Stomach (tissue), 4 donors: ENCODE data around the gene LRP1B.

Experiments used
- POLR2AphosphoS5 ChIP-seq, 3 donors: sonication (generic); formaldehyde crosslinking; IDR thresholded peaks; one replicate each; pipeline ENCODE4 v1.6.1; 2016; ENCODE audit warnings: antibody characterized with exemption in 3 of 3
- TF ChIP-seq, protein P1 (sequence below), 7 experiments: fragments of 450-650 bp in 4 of 7; fragments of 200-600 bp in 3 of 7; sonication (generic) in 3 of 7; IDR thresholded peaks; one replicate each; pipeline ENCODE4 v1.5.1; 2016 to 2019; ENCODE audit warnings: antibody characterized with exemption in 7 of 7, control low read depth in 2 of 7, mild to moderate bottlenecking in 1 of 7

DNA sequence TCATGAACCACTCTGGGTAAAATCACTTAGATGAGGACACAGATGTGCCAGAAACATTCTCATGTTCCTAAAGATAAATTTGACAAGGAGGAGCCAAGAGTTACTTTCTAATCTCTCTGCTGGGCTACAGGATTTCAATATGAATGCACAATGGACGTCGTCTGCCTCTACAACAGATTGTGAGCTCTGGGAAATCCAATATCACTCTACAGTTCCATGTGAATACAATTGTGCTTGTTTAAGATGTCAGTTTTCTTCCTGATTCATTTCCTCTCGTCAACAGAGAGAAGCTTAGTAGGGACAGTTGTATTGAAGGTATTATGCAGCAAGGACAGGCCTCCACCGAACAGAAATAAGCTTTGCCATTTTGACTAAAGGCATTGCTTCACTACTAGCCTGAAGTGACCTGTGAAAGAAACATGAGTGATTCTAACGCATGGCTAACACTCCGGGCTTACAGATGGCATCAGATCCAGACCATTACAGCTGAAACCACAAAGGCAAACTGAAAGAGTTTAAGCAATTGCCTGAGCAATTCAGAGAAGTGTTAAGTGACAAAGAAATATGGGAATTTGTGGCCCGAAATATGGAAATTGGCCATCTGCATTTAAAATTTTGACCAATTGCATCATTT lies 1591.5 kb downstream of the LRP1B start:
- no peak for TF ChIP-seq POLR2AphosphoS5 (IDR thresholded peaks at IDR 0.05)
- TF ChIP-seq, protein P1, sequence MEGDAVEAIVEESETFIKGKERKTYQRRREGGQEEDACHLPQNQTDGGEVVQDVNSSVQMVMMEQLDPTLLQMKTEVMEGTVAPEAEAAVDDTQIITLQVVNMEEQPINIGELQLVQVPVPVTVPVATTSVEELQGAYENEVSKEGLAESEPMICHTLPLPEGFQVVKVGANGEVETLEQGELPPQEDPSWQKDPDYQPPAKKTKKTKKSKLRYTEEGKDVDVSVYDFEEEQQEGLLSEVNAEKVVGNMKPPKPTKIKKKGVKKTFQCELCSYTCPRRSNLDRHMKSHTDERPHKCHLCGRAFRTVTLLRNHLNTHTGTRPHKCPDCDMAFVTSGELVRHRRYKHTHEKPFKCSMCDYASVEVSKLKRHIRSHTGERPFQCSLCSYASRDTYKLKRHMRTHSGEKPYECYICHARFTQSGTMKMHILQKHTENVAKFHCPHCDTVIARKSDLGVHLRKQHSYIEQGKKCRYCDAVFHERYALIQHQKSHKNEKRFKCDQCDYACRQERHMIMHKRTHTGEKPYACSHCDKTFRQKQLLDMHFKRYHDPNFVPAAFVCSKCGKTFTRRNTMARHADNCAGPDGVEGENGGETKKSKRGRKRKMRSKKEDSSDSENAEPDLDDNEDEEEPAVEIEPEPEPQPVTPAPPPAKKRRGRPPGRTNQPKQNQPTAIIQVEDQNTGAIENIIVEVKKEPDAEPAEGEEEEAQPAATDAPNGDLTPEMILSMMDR (IDR thresholded peaks at IDR 0.05) = no peak
